ENCODE results near the gene MVB12B.
A peak's percentile ranks its signal among the peaks of the same experiment; 100 is the strongest.

Gene MVB12B

DNA sequence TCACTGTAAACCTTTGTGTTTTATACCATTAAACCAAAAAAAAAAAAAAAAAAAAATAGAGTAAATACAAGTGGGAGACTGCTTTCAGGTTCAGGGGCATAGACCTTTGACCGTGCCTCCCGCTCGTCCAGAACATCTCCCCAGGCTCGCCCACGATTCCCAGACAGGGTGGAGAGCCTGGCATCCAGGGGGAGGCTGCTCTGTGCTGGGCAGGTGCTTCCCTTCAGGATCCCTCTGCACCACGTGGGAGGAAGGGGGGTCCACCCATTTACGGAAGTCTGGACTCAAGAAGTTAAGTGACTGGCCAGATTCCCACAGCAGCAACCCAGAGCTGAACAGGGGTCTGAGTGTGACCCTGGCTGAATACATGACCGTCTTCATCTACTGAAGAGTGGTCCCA lies 161.7 kb downstream of the MVB12B start:
- FAIRE-seq, result no peak
- no peak for DNase-seq (ENCODE audit: low spot score)

DNA sequence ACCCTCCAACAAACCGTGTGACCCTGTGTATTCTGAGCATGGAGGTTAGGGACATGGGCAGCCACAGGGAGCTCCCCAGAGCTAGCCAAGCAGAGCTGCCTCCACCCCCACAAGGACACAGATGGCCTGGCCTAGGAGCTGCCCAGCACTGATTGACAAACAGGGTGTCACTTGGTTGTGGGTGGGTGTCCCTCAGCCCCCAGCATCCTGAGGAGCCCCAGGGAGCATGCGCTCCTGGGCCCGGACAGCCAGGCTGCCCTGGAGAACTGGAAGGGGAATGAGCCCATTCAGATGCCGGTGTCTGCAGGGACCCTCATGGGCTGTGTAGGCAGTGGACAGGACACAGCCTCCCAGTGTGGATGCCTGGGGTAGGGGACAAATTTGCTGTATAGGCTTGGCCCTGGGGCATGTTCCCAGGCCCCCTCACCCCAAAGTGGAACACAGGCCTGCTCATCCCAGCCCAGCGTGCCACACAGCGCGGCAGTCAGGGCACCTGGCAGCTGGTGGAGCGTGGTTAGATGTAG lies 162.3 kb downstream of the MVB12B start:
- DNase-seq (ENCODE audit: low spot score), result no peak
- FAIRE-seq, result no peak

DNA sequence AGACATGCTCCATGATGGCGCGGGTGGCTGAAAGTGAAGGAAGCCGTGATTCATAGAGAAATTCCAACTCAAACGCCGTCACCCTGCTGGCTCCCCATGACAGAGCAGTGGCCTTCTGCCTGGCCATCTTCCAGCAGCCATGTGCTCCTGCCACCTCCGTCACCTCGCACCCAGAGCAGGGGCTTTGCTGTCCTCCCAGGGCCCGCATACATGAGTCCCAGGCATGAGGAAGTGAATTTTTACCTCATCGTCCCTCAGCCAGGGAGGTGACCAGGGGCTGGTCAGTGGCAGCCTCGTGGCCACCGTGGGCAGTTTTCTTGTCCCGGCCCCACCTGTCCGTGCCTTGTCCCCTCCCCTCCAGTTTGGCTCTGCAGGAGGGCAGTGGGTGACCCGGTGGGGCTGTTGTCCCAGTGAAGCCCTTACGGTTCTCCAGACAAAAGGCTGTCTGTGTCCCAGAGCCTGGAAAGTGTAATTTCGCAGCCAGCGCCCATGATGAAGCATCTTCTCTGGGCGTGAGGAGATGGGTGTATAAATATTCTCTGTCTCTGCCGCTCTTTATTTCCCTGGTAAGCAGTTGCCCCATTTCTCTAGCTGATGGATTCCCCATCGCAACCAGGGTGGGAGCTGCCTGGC lies 163.1 kb downstream of the MVB12B start:
- DNase-seq (ENCODE audit: low spot score), result no peak
- FAIRE-seq, result no peak

DNA sequence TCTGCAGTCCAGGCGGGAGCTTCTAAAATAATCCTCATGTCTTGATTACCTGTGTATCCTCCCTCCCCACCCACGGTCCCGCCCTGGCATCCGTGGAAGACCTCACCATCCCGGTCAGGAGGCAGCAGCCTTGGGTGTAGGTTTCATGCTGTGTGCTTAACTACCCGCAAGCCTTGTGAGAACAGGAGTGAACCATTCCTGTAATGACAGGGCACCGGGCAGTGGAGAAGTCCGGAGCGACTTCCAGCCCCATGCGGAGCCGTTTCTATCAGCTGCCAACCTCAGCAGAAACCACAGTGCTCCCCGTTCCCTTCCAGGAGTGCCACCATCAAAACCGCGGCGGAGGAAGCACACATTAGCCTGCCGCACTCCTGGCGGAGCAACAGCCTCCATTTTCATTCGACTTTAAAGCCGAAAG lies 163.6 kb downstream of the MVB12B start:
- FAIRE-seq (no peak), DNase-seq (ENCODE audit: low spot score) (no peak)

DNA sequence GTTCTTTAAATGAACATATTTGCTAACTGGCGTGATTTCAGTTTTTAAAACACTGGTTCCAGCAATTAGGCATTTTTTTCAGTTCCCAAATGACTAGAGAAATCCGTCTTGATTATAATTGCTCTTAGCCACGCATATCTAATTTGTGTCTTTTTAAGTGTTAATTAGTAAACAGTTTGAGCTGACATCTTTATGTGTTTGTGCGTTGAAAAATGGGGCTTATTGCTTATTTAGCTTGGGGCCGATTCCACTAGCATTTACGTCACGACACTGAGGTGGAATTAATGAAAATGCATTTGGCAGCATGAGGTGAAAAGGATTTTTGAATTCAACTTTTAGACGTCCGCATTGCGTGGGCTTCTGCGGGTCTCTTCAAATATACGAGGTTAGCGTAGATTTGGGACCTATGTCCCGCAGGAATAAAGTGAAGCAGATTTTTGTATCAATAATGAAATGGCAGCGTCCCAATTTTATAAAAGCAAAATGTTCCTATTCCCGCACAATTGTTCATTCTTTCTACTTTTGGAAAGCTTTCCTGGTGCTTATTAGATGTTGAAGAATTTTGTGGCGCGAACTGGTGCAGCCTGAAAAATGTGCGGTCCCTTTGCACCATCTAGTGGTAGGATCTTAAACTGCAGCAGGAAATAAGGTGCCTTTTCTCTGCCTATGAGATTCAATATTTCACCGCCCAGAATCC lies 164.4 kb downstream of the MVB12B start:
- DNase-seq (ENCODE audit: low spot score), result peak; percentile 44
- FAIRE-seq, result no peak

DNA sequence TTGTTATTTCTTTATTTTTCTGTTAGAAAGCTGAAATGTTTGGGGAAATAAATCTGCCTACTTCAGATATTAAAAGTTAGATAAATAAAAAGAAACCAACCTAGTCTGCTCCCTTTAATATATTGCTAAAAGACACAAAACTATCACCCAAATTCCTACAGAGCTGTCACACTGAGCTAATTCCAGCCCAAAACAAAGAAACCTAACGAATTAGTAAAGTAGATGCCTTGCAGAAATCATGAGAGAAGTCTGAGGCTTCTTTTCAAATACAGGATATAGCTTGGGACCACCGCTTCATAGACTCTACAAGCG lies 164.9 kb downstream of the MVB12B start:
- DNase-seq (ENCODE audit: low spot score) (no peak), FAIRE-seq (no peak)

DNA sequence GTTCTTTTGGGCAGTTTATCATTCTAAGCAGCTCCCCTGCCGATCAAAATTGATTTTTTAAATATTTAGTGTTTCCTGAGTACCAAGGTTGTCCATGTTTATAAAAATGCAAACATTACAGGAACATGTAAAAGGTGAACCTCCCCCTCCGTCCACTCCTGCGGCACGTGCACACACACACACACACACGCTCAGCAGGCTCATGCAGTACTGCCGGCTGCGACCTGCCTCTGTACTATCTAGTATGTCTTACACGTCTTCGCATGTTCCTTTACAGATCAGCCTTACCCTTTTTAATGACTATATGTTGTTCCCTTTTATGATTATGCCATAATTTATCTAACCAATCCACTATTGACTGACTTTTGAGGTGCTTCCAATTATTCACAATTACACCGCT lies 165.3 kb downstream of the MVB12B start:
- FAIRE-seq (no peak), DNase-seq (ENCODE audit: low spot score) (no peak)

DNA sequence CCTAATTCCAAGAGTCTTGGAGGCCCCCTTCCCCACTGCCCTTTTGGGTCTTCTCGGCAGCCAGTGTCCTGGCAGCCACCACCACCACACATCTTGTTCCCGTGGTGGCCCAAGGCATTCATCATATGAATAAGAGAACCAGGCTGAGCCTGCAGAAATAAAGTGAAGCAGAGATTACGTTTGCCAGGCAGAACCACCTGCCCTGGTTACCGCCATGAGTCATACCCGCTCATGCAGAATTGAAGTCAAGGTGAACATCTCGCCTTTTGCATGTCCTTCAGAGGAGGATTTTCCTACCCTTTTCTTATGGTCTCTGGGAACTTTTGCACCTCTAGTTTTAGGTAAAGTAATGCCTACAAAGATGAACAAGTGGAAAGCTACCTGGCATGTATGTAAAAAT lies 167.6 kb downstream of the MVB12B start:
- DNase-seq (ENCODE audit: low spot score) (no peak), FAIRE-seq (no peak)

DNA sequence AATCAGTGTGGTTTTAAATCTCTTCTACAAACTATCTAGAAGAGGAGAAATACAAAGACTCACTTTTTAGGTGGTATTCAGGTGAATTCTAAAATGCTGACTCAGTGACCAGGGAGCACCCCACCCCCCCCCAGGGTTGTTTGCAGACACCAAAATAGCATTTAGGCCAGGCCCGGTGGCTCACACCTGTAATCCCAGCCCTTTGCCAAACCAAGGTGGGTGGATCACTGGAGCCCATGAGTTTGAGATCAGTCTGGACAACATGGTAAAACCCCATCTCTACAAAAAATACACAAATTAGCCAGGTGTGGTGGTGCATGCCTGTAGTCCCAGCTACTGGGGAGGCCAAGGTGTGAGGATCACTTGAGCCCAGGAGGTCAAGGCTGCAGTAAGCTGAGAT lies 168.1 kb downstream of the MVB12B start:
- FAIRE-seq (no peak), DNase-seq (ENCODE audit: low spot score) (no peak)

DNA sequence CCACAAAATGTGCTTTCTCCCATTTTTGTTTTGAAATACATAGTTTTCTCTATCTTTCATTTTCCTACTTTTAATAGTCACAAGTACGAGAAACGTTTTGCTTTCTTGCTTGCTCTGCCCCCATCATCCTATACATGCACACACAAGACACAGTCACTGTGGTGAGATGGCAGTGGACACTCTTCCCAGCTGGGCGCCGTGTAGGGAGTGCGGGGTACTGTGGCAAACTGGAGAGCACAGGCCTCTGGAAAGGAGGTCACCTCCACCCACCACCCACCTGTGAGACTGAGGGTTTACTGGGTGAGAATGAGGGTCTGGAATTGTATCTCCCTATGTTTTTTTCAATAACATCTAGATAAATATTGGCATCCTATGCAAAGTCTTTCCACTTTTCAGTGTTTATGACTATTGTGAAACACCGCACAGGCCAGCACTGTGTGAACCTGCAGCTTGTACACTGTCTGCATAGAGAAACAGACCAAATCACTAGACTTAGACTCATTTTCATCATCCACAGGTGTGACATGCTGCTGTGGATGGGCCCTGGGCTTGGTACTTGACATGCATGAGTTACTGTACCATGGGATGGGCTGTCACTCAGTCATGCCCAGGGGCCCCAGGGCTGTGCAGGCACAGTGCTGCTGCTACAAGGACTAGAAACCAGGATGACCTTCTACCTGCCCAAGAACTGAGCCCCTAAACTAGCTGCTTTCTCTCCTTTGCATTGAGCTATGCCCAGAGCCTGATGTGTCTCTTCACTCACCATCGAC lies 169.0 kb downstream of the MVB12B start:
- DNase-seq (ENCODE audit: low spot score) (no peak), FAIRE-seq (no peak)

DNA sequence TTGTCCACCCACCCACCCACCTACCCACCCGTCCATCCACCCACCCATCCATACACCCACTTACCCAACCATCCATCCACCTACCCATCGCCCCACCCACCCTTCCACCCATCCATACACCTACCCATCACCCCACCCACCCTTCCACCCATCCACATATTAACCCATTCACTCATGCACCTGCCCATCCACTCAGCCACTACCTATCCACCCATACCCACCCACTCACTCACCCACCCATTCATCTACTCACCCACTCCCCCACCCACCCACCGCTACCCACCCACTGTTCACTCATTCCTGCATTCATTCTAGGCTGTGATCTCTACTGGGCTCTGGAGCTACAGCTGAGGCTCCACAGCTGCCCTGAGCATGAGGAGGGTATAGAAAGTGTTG lies 169.6 kb downstream of the MVB12B start:
- DNase-seq (ENCODE audit: low spot score) (no peak), FAIRE-seq (no peak)

DNA sequence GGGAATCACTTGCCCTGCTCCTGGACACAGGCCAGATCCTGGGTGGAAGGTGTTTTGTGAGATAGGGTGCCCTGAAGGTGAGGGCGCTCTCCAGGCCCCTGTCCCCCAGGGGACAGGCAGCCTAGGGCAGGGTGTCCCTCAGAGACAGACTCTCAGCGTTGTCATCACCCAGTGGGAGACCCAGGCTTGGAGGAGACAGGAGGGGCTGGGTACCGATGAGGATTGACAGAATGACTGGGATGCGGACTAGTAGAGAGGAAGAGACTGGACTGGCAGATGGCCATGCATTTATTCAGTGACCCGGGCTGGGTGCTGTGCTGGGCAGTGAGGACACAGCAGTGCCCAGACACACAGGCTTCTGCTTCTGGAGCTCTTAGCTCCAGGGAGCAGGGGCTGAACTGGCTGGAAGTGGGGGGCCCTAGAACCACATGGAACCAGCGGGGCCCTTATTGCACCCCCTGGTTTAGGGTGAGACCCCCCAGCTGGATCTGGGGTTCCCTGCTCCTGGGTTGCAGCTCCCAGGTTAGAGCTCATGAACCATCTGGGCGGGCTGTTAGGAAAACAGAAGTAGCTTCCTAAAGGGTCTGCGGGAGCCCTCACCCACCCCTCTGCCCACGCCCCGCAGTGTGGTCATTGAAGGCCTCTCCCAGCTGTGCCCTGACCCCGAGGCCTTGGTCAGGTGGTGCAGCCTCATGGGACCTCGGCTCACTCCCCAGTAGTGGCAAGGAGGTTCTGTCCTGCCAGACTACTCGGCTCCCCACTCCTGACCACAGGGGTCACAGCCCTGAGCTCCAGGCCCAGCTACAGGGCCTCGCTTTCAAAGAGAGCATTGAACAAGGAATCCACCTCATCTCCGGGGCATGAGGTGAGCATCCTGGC lies 170.4 kb downstream of the MVB12B start:
- no peak for FAIRE-seq
- DNase-seq (ENCODE audit: low spot score), result no peak

DNA sequence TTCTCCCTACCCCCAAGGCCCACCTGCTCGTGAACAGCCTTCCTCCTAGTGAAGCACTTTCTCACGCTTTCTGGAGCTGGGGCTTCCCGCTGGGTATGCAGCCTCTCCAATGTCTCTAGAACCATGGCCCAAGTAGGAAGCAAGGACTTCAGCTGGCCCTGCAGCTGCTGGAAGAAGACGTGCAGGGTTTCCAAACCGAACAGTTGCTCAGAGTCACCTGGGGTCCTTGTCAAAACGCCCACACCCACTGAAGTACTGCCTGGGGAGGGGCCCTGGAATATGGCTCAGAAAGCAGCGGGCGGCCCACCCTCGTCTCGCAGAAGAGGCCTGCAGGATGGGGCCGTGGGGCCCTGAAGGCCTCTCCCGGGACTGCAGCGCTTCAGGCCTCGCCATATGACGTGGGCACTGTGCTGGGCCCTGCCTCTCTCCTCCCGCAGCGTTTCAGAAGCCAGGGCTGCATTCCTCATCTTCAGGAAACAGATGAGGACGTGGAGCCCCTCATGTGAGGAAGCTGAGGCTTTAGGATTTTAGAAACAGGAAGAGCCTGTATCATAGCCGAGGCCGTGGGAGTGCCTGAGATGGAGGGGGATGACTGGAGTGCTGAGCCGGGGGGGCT lies 171.1 kb downstream of the MVB12B start:
- no peak for FAIRE-seq

DNA sequence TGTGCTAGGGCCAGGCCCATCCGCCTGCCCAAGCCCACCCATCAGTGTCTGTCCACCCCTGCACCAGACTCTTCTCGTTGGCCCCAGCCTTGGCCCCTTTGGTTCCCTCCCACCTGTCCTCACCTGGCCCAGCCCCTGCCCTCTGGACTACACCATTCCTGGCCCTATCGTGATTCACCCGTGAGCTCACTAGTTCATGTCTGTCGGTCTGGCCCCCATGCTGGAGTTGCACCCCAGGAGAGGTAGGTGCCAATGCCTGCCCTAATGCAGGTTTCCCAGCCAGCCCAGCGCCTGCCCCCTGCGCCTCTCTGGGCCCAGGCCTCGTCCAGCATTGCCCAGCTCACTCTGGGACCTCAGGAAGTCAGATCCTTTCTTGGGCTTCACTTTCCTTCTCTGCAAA lies 171.7 kb downstream of the MVB12B start:
- no peak for FAIRE-seq
- no peak for DNase-seq (ENCODE audit: low spot score)

More for the DNA sequence above, 171.1 kb downstream of the MVB12B start:
- DNase-seq (ENCODE audit: low spot score), result no peak

DNA sequence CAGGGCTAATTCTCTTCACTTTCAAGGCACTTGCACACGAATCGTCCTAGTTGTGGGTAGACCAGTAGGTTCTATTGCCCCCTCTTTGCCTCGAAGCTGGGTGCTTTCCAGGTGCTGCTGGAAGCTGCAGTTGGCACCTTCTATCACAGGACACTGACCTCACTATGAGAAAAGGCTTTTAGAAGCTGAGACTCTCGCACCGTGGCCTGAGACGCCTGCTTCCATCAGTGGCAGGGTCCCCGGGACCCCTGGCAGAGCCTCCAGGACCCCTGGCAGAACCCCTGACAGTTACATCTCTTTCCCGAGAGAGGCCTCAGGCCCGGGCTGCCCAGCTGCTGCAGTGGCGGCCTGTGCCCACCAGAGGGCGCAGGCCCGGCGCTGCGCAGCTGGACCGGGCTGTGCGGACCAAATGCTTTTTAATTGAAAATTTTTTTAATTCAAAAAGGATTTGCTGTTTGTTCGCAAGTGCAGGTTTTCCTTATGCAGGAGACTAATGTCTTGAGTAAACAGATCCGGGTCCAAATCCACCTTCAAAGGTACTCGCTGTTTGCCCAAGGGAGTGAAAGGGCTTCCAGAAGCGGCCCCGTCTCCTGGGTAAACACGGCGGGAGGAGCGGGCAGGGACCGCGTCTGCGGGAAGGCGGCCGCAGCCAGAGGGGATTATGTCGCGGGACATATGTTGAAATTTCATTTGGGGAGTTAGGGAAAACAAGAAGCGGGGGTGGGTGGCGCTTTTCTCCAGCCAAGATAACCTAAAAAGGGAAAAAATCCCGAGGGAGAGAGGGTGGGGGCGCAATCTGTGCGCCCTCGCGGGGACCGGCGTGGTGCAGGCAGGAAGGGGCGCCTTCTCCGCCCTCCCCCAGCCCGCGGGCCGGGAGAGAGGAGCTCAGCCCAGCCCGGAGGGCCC lies 172.6 kb downstream of the MVB12B start:
- DNase-seq (ENCODE audit: low spot score) (peak; percentile 59), FAIRE-seq (no peak)

DNA sequence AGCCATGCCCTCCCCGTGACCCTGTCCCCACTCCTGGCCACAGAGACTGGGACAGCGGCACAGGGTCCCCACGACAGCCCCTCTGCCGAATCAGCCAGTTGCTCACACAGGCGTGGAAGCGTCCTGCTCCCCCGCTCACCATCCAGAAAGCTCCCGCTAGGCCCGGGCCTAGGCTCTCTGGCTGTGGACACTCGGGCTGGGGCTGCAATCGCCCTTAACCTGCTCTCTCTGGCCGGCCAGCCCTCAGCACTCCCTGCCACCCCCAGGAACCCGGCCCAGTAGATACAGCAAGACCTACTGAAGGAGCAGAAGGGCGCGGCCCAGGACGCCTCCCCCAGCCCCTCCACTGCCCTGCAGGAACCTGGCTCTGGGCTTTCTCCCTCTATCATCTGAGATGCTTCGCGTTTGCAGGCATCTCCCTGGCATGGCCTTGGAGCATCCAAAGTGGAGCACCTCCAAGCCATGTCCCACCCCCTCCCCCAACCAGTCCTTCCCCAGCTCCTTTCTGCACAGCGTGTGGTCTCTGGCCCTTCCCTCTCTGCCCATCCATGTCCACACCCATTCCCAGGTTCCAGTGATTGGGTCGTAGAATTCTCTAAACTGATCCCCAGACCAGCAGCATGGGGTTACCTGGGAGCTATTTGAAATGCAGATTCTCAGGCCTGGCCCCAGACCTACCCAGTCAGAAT lies 173.4 kb downstream of the MVB12B start:
- DNase-seq (ENCODE audit: low spot score) (no peak), FAIRE-seq (no peak)

DNA sequence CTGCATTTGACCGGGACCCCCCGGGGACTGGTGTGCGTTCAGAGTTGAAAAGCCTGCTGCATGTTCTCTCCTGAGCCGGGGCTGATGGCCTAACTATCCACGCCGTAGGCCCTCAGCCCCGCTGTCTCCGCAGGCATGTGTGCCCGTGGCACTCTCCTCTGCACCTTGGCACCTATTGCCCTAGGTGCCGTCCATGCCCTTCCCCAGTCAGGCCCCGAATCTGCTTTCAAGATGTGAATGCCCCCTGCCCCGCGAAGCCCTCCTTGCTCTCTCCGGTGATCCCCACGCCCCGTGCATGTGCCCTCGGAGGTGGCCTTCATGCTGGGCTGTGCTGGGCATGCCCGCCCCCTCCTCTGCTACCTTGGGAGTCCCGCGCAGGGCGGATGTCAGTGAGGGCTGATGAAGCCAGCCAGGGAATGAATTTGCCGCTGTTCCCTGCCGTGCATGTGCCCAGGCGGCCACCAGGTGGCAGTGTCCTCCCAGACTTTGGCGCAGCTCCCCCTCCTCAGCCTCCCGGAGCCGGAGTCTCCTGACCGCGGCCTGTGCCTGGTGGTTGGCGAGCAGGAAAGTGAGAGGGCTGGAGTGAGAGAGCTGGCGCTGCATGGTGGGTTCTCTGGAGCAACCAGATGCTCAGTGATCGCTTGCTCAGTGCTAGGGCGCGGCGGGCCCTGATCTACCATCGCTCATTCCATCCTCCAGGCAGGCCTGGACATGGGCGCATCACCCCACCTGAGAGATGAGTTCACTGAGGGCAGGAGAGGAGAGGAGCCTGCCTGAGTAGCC lies 174.2 kb downstream of the MVB12B start:
- DNase-seq (ENCODE audit: low spot score), result peak; percentile 87
- peak; percentile 87 for FAIRE-seq

All from urothelium cell line (cell line).